Fibroblast of pulmonary artery (primary cell): ENCODE measurements around the gene AOPEP.
A peak's percentile ranks its signal among the peaks of the same experiment; 100 is the strongest.

ENCODE experiments used
- DNase-seq: peaks from one replicate; pipeline ENCODE4 v3.0.0-alpha.2; 2010; ENCODE audit warnings: low read depth
- H3K4me3 ChIP-seq: replicated peaks from 2 replicates; pipeline ENCODE4 v1.5.1; 2011; ENCODE audit warnings: low read depth, mild to moderate bottlenecking, control low read depth, low read length, moderate library complexity
- TF ChIP-seq, protein P1 (sequence below): IDR thresholded peaks from 2 replicates; pipeline ENCODE4 v1.5.1; 2011; ENCODE audit warnings: mild to moderate bottlenecking, control low read depth, low read length, inconsistent platforms; ENCODE audit errors: missing control alignments

The AOPEP gene

DNA sequence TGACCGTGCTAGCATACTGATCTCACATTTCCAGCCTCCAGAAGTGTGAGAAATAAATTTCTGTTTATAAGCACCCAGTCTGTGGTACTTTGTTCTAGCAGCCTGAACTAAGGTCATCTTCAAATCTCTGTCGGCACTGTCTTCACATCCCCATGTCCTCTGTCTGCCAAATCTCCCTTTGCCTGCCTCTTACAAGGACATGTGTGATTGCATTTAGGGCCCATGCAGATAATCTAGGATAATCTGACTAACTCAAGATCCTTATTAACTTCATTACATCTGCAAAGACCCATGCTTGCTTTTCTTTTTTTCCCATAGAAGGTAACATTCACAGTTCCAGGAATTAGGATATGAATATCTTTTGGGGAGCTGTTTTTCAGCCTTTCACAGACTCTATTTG is 132.7 kb downstream of the AOPEP start:
- H3K4me3 ChIP-seq: no peak overlapping the region
- no peak for DNase-seq
- TF ChIP-seq, protein P1, sequence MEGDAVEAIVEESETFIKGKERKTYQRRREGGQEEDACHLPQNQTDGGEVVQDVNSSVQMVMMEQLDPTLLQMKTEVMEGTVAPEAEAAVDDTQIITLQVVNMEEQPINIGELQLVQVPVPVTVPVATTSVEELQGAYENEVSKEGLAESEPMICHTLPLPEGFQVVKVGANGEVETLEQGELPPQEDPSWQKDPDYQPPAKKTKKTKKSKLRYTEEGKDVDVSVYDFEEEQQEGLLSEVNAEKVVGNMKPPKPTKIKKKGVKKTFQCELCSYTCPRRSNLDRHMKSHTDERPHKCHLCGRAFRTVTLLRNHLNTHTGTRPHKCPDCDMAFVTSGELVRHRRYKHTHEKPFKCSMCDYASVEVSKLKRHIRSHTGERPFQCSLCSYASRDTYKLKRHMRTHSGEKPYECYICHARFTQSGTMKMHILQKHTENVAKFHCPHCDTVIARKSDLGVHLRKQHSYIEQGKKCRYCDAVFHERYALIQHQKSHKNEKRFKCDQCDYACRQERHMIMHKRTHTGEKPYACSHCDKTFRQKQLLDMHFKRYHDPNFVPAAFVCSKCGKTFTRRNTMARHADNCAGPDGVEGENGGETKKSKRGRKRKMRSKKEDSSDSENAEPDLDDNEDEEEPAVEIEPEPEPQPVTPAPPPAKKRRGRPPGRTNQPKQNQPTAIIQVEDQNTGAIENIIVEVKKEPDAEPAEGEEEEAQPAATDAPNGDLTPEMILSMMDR: no peak

DNA sequence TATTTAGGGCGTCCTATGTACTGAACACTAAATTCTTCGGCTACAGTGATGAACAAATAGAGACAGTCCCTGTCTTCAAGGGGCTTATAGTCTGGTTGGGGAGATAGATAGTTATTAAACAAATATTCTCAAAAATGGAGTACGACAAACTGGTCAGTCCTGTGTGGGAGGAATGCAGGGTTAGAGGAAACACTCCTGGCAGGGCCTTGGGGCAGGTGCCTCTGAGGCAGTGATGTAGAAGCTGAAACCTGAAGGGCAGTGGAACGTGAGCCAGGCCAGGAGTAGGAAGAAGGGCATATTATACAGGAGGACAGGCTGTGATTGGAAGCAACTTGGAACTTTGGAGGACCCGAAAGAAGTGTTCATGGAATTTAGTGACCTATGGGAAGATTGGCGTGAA is 133.4 kb downstream of the AOPEP start:
- TF ChIP-seq, protein P1: no peak
- no peak for DNase-seq

DNA sequence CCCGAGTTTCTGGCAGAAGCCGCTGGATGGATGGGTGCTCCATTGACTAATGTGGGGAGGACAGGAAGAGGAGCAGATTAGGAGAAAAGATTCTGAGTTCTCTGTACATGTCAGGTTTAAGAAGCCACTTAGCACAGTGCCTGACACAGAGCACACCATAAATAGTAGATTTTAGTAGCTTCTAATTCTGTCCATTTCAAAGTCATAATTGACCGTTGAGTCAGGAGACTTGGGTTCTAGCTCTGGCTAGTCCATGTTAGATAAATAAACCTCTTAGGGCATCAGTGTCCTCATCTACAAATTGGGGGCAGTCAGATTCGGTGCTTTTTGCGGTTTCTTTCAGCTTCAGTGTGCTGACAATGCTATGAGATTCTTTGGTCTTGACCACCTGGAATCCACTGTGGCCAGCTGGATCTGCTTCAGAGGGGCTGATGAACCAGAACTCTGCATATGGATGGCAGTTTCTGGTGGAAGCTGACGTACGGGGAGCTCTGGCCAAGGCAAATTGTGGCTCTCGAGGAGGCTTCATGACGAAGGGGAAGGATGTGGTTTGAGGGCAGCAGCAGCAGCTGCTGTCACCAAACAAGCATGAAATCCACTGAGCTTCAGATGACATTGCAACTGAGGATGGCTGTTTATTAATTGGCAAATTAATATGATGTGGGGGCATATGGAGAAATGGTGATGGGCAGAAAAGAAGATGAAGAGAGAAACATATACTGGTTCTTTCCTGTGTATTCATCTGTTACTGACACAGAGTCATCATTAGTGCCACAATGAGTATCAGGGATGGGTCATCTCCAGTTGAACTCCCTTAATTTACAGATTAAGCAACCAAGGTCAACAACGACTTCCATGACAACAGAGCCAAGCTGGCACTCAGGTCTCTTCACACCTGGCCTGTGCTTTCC is 134.4 kb downstream of the AOPEP start:
- TF ChIP-seq, protein P1: no peak
- DNase-seq: no peak
- no peak overlapping the region for H3K4me3 ChIP-seq

More for the DNA sequence above, 133.4 kb downstream of the AOPEP start:
- H3K4me3 ChIP-seq: no peak overlapping the region

DNA sequence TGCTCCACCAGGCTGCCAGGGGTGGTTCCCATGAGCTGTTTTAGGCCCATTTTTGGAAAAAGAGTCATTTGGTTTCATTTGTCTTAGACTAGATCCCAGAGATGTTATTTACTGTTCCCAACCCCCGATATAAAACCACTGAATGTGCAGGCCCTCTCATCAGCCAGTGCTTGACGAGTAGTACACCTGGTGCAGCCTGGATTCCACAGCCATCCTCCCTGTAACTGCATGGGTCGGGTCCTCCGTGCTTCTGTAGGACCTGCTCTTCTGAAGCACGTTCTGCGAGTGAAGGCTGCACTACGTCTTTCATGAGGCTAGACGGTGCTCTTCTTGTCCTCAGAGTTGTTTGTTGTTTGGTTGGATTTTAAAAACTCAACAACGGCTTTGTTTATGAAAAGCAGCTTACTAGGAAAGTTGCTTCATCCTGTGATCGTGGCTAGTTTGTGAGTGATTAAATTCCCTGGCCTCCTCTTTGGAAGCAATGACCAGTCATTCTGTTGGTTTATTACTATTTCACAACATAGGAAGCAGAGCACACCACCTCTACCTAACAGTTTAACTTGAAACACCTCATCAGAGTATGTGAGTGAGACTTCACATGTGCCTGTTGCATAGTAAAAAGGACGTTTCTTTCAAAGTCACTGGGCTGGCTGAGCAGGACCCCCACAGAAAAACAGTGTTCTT is 135.2 kb downstream of the AOPEP start:
- no peak overlapping the region for H3K4me3 ChIP-seq
- DNase-seq: peak; percentile 71
- TF ChIP-seq, protein P1: no peak

DNA sequence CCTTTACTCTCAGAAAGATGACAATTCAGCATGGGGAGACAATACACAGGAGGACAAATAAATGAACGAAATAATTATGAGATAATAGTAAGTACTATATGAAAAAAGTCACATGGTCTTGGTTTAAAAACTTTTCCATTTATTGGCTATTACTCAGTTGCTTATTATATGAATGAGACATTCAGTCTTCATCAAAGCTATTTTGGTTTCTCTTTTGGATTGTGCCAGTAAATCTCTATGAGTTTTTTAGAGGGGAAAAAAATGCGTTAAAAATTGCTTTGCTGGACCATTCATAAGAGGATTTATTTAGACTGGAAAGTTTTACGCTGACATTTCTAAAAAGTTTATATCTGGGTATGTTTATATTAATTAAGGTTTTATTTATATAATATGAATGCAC is 137.7 kb downstream of the AOPEP start:
- DNase-seq: no peak
- H3K4me3 ChIP-seq: no peak overlapping the region
- TF ChIP-seq, protein P1: no peak

DNA sequence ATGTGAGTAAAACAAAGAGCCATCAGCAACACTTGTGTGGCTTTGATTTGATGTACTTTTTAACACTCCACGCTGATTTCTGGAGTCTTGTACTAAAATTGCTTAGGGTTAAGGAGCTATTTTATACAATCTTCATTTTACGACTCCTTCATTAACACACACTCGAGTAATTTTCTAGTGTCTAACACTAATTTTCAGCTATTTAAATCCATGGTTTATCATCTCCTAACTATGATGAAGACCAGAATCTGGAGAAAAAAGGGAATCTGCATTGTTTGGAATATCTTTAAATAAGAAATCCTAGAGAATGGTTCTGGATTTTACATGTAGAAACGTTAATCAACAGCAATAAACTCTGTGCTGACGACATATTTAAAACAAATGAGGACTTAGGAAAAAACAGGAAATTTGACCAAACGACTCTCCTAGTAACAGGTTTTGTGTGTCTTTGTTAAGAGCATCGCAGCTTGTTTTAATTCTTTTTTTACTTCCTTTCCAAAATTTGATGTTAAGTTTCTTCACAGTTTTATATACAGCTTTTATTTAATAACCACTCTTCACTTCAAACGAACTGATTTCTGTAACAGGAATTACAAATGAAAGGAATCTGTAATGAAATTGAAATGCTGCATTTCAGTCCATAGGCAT is 138.5 kb downstream of the AOPEP start:
- DNase-seq: no peak
- no peak overlapping the region for H3K4me3 ChIP-seq
- TF ChIP-seq, protein P1: no peak
